HepG2 (cell line): ENCODE measurements around the gene RAP1A. TPM values are rescaled to one million over a fixed set of nuclear protein-coding genes. Genes with fewer than 3 reads are reported as not detected.

Source experiments
- CCAR2 ChIP-seq: fragments of 200-400 bp; formaldehyde crosslinking; optimal IDR thresholded peaks from 2 replicates; pipeline ENCODE3; 2018; ENCODE audit warnings: low read depth, mild to moderate bottlenecking, low read length, moderate library complexity
- CREM ChIP-seq, 2 experiments: sonication (generic) in 1 of 2; formaldehyde crosslinking in 1 of 2; IDR thresholded peaks; 2 replicates each; pipeline versions ENCODE4 v1.4.0 to v1.6.1; 2016 to 2020; ENCODE audit warnings: antibody characterized with exemption in 1 of 2, mild to moderate bottlenecking in 1 of 2, missing genetic modification reagents in 1 of 2
- HNRNPUL1 ChIP-seq: fragments of 200-400 bp; formaldehyde crosslinking; IDR thresholded peaks from 2 replicates; pipeline ENCODE4 v1.6.1; 2017; ENCODE audit warnings: low read depth, mild to moderate bottlenecking, low read length, moderate library complexity
- KLF13 ChIP-seq: sonication (generic); formaldehyde crosslinking; IDR thresholded peaks from 2 replicates; pipeline ENCODE4 v1.4.0; 2020; ENCODE audit warnings: mild to moderate bottlenecking, missing genetic modification reagents
- NFRKB ChIP-seq: fragments of 450-650 bp; IDR thresholded peaks from 2 replicates; pipeline ENCODE4 v1.6.1; 2017
- NR2F1 ChIP-seq, 2 experiments: fragments of 450-650 bp in 1 of 2; formaldehyde crosslinking in 1 of 2; IDR thresholded peaks; 2 replicates each; pipeline versions ENCODE4 v1.5.0 to v1.6.1; 2016 to 2020; ENCODE audit warnings: mild to moderate bottlenecking in 1 of 2, missing compliant biosample characterization in 1 of 2, missing genetic modification reagents in 1 of 2, moderate library complexity in 1 of 2
- PAX8 ChIP-seq: sonication (generic); formaldehyde crosslinking; IDR thresholded peaks from 2 replicates; pipeline ENCODE4 v1.8.0; 2022; ENCODE audit warnings: mild to moderate bottlenecking, missing genetic modification reagents, borderline replicate concordance
- PHF8 ChIP-seq: sonication (generic); formaldehyde crosslinking; IDR thresholded peaks from 2 replicates; pipeline ENCODE4 v1.5.0; 2020; ENCODE audit warnings: missing genetic modification reagents
- RFX3 ChIP-seq: IDR thresholded peaks from 2 replicates; pipeline ENCODE4 v1.6.1; 2016; ENCODE audit warnings: missing biosample characterization, missing genetic modification reagents
- SETDB1 ChIP-seq: sonication (generic); formaldehyde crosslinking; IDR thresholded peaks from 2 replicates; pipeline ENCODE4 v1.5.1; 2020; ENCODE audit warnings: missing genetic modification reagents, mild to moderate bottlenecking, borderline replicate concordance
- SNAI1 ChIP-seq: sonication (generic); formaldehyde crosslinking; IDR thresholded peaks from 2 replicates; pipeline ENCODE4 v1.5.0; 2020; ENCODE audit warnings: mild to moderate bottlenecking, missing genetic modification reagents, borderline replicate concordance
- TBX3 ChIP-seq: fragments of 450-650 bp; IDR thresholded peaks from 2 replicates; pipeline ENCODE4 v1.6.1; 2017; ENCODE audit warnings: antibody characterized with exemption, mild to moderate bottlenecking, inconsistent platforms, borderline replicate concordance
- XRCC5 ChIP-seq: fragments of 200-400 bp; formaldehyde crosslinking; optimal IDR thresholded peaks from 2 replicates; pipeline ENCODE3; 2017; ENCODE audit warnings: mild to moderate bottlenecking, low read length
- ZBTB7A ChIP-seq: sonication (generic); formaldehyde crosslinking; IDR thresholded peaks from 2 replicates; pipeline ENCODE4 v1.8.0; 2022; ENCODE audit warnings: mild to moderate bottlenecking, missing genetic modification reagents
- ZBTB7B ChIP-seq: sonication (generic); formaldehyde crosslinking; IDR thresholded peaks from 2 replicates; pipeline ENCODE4 v1.4.0; 2020; ENCODE audit warnings: missing genetic modification reagents
- ZNF282 ChIP-seq: fragments of 450-650 bp; IDR thresholded peaks from 2 replicates; pipeline ENCODE4 v1.6.1; 2018; ENCODE audit not compliant: partially characterized antibody
- ZNF615 ChIP-seq: sonication (generic); formaldehyde crosslinking; IDR thresholded peaks from 2 replicates; pipeline ENCODE4 v1.5.0; 2020; ENCODE audit warnings: mild to moderate bottlenecking, missing genetic modification reagents, borderline replicate concordance
- polyA plus RNA-seq, 8 experiments: library from polyadenylated mRNA; depleted of rRNA in 3 of 8; stranded (reverse) in 7 of 8; unstranded in 1 of 8; fragments of >200 nt; fragmentation: Illumina TruSeq in 4 of 8; extraction: Trizol in 4 of 8; gene quantifications; 2 replicates each; pipeline versions ENCODE4 v1.2.1 to v1.2.3, GENCODE V29; 2011 to 2016; ENCODE audit warnings: low read depth in 4 of 8, missing spikeins in 1 of 8, mixed read lengths in 1 of 8; ENCODE audit not compliant: insufficient read depth in 1 of 8
- total RNA-seq, 5 experiments: library from RNA; depleted of rRNA; stranded (reverse); fragments of >200 nt; fragmentation: Illumina TruSeq; extraction: Trizol; gene quantifications; 2 replicates each; pipeline ENCODE4 v1.2.3, GENCODE V29; 2016; ENCODE audit warnings: low read depth in 1 of 5
- TF ChIP-seq, protein P1 (sequence below): conservative IDR thresholded peaks from 2 replicates; pipeline ENCODE4 v1.6.1; 2018; ENCODE audit warnings: missing genetic modification reagents
- TF ChIP-seq, protein P2 (sequence below): IDR thresholded peaks from 2 replicates; pipeline ENCODE4 v1.6.1; 2016; ENCODE audit warnings: missing genetic modification reagents, missing compliant biosample characterization
- TF ChIP-seq, protein P3 (sequence below): sonication (generic); formaldehyde crosslinking; conservative IDR thresholded peaks from 2 replicates; pipeline ENCODE4 v1.4.0; 2020; ENCODE audit warnings: mild to moderate bottlenecking, missing genetic modification reagents, moderate library complexity
- TF ChIP-seq, protein P4 (sequence below): sonication (generic); formaldehyde crosslinking; IDR thresholded peaks from 2 replicates; pipeline ENCODE4 v1.5.1; 2020; ENCODE audit warnings: mild to moderate bottlenecking, missing genetic modification reagents, moderate library complexity
- TF ChIP-seq, protein P5 (sequence below): sonication (generic); formaldehyde crosslinking; IDR thresholded peaks from 2 replicates; pipeline ENCODE4 v1.4.0; 2020; ENCODE audit warnings: mild to moderate bottlenecking, missing genetic modification reagents

Gene RAP1A
- total and polyA plus RNA-seq, 2 of the 13 experiments (the other 11 are each of a cell fraction or from before 2014, with no cell fraction given) = 19.0 to 20.7 TPM

DNA sequence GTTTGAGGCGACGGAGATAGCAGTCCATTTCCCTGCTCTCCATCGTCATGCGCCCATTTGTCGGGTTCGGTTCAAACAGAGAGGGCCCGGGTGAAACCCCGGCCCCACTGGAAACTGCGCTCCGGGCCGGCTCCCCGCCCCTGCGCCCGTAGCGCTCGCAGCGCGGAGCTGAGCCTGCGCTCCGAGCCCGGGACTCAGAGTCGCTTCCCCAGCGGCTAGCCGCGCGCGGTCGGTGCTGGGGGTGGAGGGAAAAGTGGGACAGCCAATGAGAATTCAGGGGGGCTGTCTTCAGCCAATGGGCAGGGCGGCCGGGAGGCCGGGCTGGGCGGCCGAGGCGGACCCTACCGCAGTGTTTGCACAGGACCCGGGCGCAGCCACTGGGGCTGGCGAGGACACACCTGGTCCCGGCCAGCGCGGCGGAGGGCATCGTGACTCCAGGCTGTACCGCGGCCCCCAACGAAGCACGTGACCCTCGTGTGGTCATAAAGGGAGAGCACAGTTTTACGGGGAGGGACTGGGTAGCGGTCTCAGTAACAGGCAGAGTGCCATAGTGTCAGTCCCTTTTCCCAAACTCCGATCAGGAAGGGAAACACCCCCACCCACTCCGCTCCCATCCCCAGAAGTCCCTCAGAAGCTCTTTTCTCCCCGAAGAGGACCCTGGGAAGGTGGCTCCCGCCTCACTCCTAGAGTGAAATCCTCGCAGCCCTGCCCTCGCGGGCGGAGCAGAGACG lies 119.8 kb downstream of the RAP1A start, which contains the start of gene INKA2 (continued):
- TF ChIP-seq, protein P1, sequence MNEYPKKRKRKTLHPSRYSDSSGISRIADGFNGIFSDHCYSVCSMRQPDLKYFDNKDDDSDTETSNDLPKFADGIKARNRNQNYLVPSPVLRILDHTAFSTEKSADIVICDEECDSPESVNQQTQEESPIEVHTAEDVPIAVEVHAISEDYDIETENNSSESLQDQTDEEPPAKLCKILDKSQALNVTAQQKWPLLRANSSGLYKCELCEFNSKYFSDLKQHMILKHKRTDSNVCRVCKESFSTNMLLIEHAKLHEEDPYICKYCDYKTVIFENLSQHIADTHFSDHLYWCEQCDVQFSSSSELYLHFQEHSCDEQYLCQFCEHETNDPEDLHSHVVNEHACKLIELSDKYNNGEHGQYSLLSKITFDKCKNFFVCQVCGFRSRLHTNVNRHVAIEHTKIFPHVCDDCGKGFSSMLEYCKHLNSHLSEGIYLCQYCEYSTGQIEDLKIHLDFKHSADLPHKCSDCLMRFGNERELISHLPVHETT = no peak
- TF ChIP-seq, protein P2, sequence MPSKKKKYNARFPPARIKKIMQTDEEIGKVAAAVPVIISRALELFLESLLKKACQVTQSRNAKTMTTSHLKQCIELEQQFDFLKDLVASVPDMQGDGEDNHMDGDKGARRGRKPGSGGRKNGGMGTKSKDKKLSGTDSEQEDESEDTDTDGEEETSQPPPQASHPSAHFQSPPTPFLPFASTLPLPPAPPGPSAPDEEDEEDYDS (CRISPR knock-in tag) = peak; percentile 71
- TF ChIP-seq ZNF615 (CRISPR knock-in tag) = no peak
- 0 out of 2 replicates have a peak, but pooled peaks have one; percentile 29 for TF ChIP-seq HNRNPUL1
- TF ChIP-seq ZBTB7B (CRISPR knock-in tag) = peak; percentile 80
- TF ChIP-seq SETDB1 (CRISPR knock-in tag) = no peak
- peak; percentile 85 for TF ChIP-seq SNAI1 (CRISPR knock-in tag)
- no peak for TF ChIP-seq ZNF282
- TF ChIP-seq TBX3 = no peak
- no peak for TF ChIP-seq NR2F1 (CRISPR knock-in tag; IDR thresholded peaks at IDR 0.05)
- no peak for TF ChIP-seq CCAR2
- TF ChIP-seq, protein P3, sequence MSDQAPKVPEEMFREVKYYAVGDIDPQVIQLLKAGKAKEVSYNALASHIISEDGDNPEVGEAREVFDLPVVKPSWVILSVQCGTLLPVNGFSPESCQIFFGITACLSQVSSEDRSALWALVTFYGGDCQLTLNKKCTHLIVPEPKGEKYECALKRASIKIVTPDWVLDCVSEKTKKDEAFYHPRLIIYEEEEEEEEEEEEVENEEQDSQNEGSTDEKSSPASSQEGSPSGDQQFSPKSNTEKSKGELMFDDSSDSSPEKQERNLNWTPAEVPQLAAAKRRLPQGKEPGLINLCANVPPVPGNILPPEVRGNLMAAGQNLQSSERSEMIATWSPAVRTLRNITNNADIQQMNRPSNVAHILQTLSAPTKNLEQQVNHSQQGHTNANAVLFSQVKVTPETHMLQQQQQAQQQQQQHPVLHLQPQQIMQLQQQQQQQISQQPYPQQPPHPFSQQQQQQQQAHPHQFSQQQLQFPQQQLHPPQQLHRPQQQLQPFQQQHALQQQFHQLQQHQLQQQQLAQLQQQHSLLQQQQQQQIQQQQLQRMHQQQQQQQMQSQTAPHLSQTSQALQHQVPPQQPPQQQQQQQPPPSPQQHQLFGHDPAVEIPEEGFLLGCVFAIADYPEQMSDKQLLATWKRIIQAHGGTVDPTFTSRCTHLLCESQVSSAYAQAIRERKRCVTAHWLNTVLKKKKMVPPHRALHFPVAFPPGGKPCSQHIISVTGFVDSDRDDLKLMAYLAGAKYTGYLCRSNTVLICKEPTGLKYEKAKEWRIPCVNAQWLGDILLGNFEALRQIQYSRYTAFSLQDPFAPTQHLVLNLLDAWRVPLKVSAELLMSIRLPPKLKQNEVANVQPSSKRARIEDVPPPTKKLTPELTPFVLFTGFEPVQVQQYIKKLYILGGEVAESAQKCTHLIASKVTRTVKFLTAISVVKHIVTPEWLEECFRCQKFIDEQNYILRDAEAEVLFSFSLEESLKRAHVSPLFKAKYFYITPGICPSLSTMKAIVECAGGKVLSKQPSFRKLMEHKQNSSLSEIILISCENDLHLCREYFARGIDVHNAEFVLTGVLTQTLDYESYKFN (CRISPR knock-in tag) = peak; percentile 30
- no peak for TF ChIP-seq KLF13
- peak; percentile 76 for TF ChIP-seq PHF8
- peak; percentile 8 for TF ChIP-seq XRCC5
- 0 out of 2 replicates have a peak, but pooled peaks have one; percentile 51 for TF ChIP-seq ZBTB7A (CRISPR knock-in tag)
- TF ChIP-seq, protein P4, sequence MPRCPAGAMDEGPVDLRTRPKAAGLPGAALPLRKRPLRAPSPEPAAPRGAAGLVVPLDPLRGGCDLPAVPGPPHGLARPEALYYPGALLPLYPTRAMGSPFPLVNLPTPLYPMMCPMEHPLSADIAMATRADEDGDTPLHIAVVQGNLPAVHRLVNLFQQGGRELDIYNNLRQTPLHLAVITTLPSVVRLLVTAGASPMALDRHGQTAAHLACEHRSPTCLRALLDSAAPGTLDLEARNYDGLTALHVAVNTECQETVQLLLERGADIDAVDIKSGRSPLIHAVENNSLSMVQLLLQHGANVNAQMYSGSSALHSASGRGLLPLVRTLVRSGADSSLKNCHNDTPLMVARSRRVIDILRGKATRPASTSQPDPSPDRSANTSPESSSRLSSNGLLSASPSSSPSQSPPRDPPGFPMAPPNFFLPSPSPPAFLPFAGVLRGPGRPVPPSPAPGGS = peak; percentile 42
- no peak for TF ChIP-seq NFRKB
- TF ChIP-seq, protein P5, sequence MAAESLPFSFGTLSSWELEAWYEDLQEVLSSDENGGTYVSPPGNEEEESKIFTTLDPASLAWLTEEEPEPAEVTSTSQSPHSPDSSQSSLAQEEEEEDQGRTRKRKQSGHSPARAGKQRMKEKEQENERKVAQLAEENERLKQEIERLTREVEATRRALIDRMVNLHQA (CRISPR knock-in tag) = no peak
- TF ChIP-seq CREM (IDR thresholded peaks at IDR 0.05) = no peak
- TF ChIP-seq CREM (CRISPR knock-in tag; IDR thresholded peaks at IDR 0.05) = no peak
- TF ChIP-seq RFX3 (CRISPR knock-in tag) = no peak
- TF ChIP-seq PAX8 (CRISPR knock-in tag) = no peak
